Keratinocyte (primary cell): ENCODE results near the gene APEH.

Source experiments
- EZH2 ChIP-seq: IDR thresholded peaks from one replicate; pipeline ENCODE4 v1.6.1; 2012; ENCODE audit warnings: inconsistent platforms, mild to moderate bottlenecking, low read length, moderate library complexity
- TF ChIP-seq, protein P1 (sequence below), 3 experiments: IDR thresholded peaks in 1 of 3; conservative IDR thresholded peaks in 1 of 3; optimal IDR thresholded peaks in 1 of 3; 2 replicates in 2 of 3; 3 replicates in 1 of 3; pipeline versions ENCODE3 to v1.5.1; 2011; ENCODE audit warnings: low read length in 3 of 3, mild to moderate bottlenecking in 3 of 3, moderate library complexity in 2 of 3, control low read depth in 1 of 3, inconsistent platforms in 1 of 3; ENCODE audit not compliant: insufficient read depth in 2 of 3; ENCODE audit errors: extremely low read depth in 1 of 3

DNA sequence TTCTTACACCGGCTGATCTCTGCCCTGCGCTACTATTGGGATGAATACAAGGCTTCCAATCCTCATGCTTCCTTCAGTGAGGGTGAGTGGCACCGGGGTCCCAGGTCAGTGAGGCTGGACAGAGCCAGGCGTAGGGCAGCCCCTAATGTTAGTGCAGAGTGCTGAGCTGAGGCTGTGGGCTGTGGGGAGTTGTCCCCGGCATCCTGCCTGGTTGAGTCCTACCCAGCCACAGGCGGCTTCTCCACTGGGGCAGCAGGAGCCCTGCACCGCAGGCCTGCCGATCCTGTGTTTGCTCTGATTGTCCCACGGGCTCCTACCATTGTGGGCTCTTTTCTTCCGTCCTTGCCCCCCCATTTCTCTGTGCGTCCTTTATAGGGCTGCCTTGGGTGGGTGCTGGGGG is 28.5 kb downstream of the APEH start:
- TF ChIP-seq, protein P1, sequence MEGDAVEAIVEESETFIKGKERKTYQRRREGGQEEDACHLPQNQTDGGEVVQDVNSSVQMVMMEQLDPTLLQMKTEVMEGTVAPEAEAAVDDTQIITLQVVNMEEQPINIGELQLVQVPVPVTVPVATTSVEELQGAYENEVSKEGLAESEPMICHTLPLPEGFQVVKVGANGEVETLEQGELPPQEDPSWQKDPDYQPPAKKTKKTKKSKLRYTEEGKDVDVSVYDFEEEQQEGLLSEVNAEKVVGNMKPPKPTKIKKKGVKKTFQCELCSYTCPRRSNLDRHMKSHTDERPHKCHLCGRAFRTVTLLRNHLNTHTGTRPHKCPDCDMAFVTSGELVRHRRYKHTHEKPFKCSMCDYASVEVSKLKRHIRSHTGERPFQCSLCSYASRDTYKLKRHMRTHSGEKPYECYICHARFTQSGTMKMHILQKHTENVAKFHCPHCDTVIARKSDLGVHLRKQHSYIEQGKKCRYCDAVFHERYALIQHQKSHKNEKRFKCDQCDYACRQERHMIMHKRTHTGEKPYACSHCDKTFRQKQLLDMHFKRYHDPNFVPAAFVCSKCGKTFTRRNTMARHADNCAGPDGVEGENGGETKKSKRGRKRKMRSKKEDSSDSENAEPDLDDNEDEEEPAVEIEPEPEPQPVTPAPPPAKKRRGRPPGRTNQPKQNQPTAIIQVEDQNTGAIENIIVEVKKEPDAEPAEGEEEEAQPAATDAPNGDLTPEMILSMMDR (optimal IDR thresholded peaks at IDR 0.05 in 1 of 3, IDR thresholded peaks at IDR 0.05 in 1 of 3, conservative IDR thresholded peaks at IDR 0.05 in 1 of 3; ENCODE audit: extremely low read depth in 1 of 3, insufficient read depth in 2 of 3, low read length in 3 of 3): no peak
- no peak for TF ChIP-seq EZH2
